ENCODE measurements around the gene DPP7. TPM values are rescaled to one million over a fixed set of nuclear protein-coding genes. Genes with fewer than 3 reads are reported as not detected.

The DPP7 gene
- total and polyA plus RNA-seq, 9 of the 15 experiments (the other 6 are each of a cell fraction or from before 2014, with no cell fraction given): 0.99 to 365 (median 132) TPM

- TF ChIP-seq, protein P1, sequence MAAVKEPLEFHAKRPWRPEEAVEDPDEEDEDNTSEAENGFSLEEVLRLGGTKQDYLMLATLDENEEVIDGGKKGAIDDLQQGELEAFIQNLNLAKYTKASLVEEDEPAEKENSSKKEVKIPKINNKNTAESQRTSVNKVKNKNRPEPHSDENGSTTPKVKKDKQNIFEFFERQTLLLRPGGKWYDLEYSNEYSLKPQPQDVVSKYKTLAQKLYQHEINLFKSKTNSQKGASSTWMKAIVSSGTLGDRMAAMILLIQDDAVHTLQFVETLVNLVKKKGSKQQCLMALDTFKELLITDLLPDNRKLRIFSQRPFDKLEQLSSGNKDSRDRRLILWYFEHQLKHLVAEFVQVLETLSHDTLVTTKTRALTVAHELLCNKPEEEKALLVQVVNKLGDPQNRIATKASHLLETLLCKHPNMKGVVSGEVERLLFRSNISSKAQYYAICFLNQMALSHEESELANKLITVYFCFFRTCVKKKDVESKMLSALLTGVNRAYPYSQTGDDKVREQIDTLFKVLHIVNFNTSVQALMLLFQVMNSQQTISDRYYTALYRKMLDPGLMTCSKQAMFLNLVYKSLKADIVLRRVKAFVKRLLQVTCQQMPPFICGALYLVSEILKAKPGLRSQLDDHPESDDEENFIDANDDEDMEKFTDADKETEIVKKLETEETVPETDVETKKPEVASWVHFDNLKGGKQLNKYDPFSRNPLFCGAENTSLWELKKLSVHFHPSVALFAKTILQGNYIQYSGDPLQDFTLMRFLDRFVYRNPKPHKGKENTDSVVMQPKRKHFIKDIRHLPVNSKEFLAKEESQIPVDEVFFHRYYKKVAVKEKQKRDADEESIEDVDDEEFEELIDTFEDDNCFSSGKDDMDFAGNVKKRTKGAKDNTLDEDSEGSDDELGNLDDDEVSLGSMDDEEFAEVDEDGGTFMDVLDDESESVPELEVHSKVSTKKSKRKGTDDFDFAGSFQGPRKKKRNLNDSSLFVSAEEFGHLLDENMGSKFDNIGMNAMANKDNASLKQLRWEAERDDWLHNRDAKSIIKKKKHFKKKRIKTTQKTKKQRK (IDR thresholded peaks at IDR 0.05; ENCODE audit: borderline replicate concordance, low read depth, low read length): no peak
- TF ChIP-seq GABPA (tag; conservative IDR thresholded peaks at IDR 0.05; ENCODE audit: low read depth) (peak; percentile 26; the same call in 1 of the 2 replicates), GTF3C2 (IDR thresholded peaks at IDR 0.05; ENCODE audit: borderline replicate concordance, extremely low read depth, insufficient read length) (no peak), ZEB2 (IDR thresholded peaks at IDR 0.05) (no peak), HSF4 (CRISPR knock-in tag; IDR thresholded peaks at IDR 0.05; ENCODE audit: borderline replicate concordance) (no peak), SAFB (IDR thresholded peaks at IDR 0.05; ENCODE audit: borderline replicate concordance, low read depth, low read length) (peak; percentile 85), FOXA1 (IDR thresholded peaks at IDR 0.05; ENCODE audit: borderline replicate concordance) (no peak), ZMIZ1 (IDR thresholded peaks at IDR 0.05; ENCODE audit: low read depth in 2 of 2, low read length in 2 of 2) (no peak), DEAF1 (CRISPR knock-in tag; IDR thresholded peaks at IDR 0.05) (no peak), NCOA6 (IDR thresholded peaks at IDR 0.05) (no peak), OTX1 (CRISPR knock-in tag; IDR thresholded peaks at IDR 0.05) (no peak), BDP1 (IDR thresholded peaks at IDR 0.05; ENCODE audit: insufficient read depth, insufficient read length) (no peak)
- TF ChIP-seq, protein P2, sequence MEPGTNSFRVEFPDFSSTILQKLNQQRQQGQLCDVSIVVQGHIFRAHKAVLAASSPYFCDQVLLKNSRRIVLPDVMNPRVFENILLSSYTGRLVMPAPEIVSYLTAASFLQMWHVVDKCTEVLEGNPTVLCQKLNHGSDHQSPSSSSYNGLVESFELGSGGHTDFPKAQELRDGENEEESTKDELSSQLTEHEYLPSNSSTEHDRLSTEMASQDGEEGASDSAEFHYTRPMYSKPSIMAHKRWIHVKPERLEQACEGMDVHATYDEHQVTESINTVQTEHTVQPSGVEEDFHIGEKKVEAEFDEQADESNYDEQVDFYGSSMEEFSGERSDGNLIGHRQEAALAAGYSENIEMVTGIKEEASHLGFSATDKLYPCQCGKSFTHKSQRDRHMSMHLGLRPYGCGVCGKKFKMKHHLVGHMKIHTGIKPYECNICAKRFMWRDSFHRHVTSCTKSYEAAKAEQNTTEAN (CRISPR knock-in tag; IDR thresholded peaks at IDR 0.05): no peak
These were observed at the start of gene DPP7 (continued) for GRCh38 chr9:137114613-137115393.

Measured in K562 (cell line).